Fibroblast of upper back skin (primary cell): ENCODE results near the gene HECTD2.
"Not testable (repeated sequence)": the region's sequence is repeated elsewhere in the genome, so short reads cannot be mapped to it uniquely, and the experiment has no call there.

Source experiments
- DNase-seq: peaks from one replicate; pipeline ENCODE4 v3.0.0-alpha.2; 2013

HECTD2 gene

DNA sequence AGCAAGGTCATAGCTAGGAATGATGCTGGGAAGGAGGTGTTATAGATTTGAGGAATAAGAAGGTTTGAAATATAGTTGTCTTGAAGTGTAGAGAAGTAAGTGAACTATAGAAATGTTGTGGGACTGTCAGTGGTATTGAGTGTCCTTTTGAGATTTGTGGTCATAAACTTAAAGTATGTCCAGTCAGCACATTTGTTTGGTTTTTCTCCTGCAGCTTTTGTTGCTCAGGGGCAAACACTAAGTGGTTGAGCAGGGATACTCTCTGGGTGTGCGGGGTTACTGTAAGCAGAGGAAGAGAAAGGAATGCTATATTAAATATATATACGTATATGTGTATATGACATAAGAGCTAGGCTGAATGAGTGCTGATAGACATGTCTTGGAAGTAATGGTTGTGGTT is 67.1 kb downstream of the HECTD2 start:
- no peak for DNase-seq

DNA sequence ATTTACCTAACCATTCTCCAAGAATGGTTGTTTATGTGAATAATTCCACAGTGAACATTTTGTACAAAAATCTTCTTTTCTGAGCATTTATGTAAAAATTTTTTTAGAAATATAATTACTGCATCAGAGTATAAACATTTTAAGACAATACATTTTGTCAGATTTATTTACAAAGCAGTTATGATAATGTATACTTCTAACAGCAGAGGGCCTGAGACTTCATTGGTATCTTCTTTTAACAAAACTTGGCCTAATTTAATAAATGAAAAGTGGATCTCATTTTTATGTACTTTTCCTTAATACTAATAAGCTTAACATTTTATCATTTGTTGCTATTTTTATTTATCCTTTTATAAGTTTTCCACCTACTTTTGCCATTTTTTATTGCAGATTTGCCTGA is 69.4 kb downstream of the HECTD2 start:
- DNase-seq = no peak

DNA sequence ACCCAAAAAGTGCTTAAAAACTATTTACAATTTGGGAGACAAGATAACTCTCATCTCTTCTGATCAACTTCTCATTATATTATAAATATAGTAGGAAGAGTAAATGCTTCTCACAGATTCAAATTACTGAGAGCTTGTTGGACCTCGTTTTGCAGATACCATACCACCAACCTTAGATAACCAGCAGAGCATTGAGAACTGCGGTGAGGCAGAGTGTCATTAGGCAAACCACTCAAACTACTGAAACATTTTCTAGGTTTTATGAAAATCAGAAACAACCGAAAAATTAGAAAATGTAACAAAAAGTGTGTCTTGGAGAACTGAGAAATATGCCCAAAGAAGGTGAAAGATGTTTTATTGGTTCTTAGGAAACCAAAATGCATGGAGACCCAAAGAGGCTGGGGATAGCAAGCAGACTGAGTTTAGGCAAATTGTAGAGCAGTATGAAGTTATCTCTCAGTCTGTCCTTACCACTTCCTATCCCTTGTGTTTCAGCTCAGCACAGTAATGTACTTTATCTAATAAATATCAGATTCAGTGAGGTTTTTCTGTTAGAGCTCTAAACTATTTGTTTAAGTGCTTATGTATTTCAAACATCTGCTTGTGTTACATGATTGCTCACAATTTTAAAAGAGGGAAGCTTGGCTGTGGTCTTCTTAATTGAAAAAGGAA is 77.9 kb downstream of the HECTD2 start:
- no peak for DNase-seq

DNA sequence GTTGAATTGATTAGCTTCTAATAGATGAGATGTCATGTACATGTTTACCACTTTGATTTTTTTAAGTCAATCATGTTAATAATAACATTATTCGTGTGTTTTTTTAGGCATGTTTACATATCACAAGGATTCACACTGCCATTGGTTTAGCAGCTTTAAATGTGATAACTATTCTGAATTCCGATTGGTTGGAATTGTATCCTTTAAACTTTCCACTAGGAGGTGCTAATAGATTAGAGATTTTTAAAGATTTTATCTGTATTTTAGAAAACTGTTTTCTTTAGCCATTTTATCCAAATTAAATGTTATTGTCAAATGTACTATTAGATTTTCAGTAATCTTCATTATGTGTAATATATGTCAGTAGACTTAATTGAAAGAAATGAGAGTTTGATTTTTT is 83.2 kb downstream of the HECTD2 start:
- DNase-seq = peak; percentile 55

DNA sequence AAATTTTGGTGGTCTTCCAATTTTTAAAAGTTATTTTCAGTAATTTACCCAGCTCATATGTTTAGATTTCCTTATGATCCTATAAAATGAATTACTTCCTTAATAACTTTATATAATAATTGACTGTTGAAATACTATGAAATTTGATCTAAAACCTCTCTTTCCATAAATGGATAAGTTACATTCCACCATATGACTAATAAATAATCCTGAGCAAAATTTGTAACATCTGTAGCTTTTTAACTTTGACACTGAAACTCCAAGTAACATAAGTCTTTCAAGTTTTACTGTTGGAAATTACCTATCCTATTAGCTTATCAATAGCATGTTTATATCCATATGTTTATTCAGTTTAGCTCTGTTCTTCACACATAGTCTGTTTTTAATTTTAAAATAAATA is 85.3 kb downstream of the HECTD2 start:
- DNase-seq = peak; percentile 44

DNA sequence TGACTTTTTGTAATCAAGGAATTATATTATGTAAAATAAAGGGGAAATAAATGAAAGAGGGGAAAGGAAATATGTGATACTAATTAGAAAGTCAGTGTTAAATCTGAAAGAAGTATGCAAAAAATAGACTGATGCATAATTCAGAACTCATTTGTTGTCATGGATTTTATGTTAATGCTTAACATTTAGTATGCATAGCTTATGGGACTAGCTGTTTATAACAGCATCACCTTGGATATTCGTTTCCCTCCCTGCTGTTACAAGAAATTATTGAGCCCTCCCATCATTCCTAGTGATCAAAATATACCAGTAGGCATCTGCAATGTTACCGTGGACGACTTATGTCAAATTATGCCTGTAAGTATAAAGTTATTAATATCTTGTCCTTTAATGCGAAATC is 85.9 kb downstream of the HECTD2 start:
- DNase-seq = no peak

DNA sequence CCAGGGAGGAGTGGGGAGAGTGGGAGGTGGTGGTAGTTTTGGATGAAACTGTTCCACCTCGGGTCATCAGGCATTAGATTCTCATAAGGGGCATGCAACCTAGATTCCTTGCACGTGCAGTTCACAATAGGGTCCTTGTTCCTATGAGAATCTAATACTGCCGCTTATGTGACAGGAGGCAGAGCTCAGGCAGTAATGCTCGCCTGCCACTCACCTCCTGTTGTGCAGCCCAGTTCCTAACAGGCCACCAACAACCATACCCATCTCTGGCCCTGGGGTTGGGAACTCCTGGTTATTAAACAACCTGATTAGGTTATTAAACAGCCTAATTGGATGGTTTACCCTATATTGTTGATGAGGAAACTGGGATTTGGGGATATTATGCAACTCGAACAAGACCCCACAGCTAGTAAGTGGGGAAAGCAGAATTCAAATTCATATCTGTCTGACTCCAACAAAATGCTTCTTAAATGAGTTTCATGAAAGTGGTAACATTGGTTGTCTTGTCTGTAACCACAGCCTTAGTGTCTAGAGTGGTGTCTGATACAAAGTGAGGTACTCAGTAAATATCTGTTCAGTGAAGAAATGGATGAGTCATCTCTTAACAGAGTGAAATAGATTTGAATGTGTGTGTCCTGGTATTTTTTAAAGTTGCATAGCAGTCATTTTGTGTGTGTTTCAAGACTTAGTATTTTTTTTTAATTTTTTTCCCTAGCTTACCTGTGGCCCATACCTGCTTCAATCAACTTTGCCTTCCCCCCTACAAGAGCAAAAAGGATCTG is 101.6 kb downstream of the HECTD2 start:
- peak; percentile 95 for DNase-seq

DNA sequence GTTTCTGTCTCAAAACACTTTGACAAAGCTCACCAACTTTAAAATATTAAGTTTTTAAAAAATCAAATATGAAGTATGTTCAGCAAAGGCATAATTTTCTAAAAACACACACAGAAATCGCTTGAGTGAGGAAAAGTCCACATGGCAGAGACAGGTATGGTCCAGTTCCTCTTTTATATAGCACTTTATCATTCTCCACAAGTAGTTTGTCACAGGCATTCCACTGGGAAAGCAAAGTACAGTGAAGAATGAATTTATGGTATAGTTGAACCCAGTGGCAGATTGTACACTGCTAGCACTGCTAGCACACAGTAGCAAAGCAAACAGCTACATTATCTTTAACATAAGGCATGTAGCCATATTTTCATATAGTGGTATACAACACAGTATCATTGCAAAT is 102.3 kb downstream of the HECTD2 start:
- DNase-seq = peak; percentile 11

DNA sequence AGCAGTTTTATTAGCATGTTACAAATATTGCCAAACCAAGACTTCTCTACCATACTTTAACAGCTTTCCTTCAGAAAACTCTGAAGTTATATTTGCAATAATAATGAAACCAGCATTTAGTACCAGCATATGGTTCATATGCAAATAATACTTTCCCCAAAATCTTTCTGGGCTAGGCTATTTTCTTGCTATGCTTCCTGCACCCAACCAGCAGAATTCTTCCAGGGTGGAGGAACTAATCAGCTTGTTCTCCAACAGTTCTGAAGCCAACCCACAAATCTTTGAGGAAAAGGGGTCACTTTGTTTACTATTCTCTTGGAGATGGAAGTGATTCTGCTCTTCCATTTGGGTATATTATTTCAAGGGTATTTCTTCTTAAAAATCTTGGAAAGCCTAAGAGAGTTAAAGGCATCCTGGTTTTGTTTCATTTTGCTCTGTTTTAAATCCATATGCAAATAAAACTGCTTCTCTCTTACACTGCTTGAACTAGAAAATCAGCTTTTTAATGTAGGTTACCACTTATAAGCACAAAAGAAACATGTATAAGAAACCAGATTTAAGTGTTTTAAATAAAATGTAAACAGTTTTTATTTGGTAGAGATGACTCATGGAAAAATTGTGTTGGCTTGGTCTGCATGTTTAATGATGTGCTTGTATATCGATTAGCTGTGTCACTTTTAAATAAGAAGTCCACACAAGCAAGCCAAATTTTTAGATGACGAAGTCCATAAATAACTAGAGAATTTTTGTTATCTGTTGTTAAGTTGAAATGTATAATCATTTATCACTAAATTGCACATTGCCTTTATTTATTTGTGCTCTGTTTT is 103.7 kb downstream of the HECTD2 start:
- peak; percentile 12 for DNase-seq

DNA sequence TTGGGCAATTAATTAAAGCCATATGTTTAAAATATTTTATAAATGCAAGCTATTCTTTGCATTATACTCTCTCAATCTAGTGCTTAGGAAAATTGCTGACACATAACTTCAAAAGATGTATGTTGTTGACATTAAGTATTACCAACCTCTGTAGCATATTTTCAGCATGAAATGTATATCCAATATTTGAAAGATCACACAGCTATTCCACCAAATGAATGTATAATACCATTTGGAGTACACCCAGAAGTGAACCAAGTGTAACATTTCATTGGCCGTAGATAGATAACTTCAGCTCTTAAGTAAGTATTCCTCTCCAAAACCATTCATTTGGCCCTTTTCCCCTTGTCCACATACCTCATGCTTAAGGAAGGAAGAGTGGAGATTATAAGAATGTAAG is 104.6 kb downstream of the HECTD2 start:
- DNase-seq = peak; percentile 97

DNA sequence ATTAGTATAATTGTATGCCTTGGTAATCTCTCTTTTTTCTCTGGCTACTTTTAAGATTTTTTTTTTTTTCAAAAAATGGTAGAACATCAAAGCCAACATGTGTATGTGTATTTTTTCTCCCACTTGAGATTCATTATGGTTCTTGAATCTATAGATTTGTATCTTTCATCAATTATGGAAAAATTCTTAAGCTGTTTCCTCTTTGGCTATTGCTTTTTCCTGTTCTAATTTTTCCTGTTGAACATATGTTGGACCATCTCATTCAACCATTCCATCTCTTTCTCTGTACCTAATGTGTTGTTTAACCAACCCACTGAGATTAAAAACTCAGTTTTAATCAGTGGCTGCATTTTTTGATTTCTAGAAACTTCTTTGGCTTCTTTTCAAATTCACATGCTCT is 107.2 kb downstream of the HECTD2 start:
- DNase-seq = no peak

DNA sequence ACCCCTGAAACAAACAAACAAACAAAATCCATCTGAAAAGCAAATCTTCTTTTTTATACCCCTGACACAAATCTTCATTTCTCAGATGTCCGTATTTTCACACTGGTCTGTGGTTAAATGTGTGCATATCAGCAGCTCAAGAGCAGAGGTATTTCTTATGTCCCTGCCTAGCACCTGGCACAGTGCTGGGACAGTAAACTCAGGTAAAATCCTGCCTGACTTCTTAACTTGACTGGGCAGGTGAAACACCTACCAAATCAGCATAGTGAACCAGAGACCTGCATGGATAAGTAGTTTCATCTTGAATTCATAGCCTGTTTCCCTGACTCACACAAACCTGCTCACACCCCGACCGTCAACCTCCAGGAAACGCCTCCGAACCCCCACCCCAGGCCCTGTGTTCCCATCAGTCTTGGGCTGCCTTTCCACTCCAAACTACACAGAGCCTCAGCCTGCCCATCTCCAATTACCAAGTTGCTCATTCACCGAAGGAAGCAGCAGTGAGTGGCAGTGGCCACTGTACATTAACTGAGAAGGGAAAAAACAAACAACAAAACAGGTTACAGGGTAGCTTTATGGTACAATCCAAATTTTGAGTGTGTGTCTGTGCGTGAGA is 109.9 kb downstream of the HECTD2 start:
- DNase-seq = no peak

DNA sequence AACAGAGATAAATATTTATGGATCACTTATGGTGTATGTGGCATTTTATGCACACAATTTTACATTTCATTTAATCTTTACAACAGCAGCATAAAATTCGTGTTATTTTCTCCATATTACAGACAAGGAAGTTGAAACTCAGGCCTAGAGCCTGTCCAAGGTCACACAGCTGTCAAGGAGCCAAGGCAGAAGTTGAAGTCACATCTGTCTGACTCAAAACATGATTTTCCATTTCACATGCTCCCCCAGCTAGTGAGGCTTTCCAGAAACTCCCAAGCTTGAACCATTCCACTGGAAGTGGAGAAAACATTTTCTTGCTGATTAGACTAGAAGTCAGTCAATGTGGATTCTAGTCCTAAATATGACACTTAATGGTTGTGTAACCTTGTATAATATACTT is 110.5 kb downstream of the HECTD2 start:
- DNase-seq = peak; percentile 10

DNA sequence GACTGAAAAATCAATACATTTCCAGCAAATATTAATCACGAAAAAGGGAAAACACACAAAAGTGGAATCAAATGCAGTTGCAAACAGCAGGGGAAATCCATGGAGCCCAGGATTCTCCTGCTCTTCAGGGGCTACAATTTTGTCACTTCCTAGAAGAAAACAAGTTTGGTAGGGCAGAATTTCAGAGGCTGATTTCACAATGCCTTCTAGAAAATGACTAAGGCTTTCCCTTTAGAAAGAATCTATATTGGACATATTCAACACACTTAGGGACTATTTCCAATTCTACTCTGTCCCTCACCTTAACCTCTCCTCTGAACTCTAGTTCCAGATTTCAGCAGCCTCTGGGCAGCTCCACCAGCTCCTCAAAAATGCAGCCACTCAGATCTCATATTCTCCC is 111.3 kb downstream of the HECTD2 start:
- no peak for DNase-seq

DNA sequence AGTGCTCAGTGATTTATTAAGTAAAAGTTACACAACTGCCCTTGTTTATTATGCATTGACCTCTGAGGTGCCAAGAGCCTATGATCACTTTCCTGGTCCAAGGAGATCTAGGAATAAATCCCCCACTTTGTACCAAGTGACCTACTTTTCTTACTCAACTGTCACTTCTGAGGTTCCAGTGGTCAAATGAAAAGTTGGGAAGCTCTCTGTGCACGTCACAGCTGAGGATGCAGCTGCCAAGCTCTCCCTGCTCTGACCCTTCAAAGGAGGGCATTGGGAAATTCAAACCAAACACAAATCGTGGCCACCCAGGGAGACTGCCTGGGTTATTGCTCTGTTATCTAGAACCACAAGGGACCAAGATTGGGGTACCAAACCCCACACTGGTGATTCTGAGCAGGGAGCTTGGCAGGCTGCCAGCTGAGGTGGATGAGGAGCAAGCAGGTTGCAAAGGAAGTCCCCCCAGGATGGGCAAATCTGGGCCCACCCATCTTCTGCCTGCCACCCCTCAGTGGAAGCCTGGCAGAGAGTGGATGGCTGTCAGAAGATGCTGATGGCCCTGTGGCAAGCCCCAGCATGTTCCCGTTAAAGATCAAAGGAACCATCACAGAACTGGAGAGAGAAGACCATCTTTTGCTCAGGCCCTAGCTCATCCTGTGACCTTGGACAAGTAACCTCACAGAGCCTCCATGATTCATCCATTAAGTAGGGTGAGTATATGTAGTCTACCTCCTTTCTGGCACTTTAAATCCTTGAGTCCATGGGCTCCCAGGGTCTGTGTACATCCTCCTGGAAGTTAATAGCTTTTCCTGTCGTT is 116.0 kb downstream of the HECTD2 start:
- DNase-seq = no peak

DNA sequence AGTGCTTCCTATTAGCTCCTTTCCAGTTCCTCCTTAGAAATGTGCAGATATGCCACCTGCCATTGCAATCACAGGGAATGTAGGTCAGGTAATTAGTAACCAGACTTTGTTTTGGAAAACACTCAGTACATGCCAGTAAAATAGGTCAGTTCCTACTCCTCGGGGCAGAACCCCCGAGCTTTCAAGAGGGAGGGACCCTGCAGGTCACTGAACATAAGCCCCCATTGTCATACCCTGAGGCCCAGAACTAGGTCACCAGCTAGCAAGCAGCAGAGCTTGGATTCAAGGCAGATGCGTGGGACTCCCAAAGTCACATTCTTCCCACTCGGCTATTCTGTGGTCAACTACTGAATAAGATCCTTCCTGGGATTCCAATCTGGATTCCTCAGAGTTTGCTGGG is 117.9 kb downstream of the HECTD2 start:
- DNase-seq = peak; percentile 26

DNA sequence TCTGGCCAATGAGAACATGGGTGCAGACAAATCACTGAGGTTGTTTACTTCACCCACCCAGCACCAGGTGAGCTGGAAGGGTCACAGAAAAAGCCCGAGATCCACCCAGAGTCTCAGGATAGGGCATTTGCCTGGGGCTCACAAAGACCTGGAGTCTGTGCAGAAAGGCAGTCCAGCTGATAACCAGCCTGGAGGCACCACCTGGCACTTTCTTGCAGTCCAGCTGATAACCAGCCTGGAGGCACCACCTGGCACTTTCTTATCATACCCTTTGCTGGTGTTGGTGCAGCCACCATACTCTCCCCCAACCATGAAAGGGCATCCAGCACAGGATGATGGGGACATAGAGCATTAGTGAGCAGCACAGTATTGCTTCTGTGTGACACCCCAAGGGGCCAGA is 118.6 kb downstream of the HECTD2 start:
- DNase-seq = no peak

DNA sequence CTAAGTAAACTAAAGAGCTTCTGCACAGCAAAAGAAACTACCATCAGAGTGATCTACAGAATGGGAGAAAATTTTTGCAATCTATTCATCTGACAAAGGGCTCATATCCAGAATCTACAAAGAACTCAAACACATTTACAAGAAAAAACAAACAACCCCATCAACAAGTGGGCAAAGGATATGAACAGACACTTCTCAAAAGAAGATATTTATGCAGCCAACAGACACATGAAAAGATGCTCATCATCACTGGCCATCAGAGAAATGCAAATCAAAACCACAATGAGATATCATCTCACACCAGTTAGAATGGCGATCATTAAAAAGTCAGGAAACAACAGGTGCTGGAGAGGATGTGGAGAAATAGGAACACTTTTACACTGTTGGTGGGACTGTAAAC is 124.6 kb downstream of the HECTD2 start:
- not testable (repeated sequence) for DNase-seq

DNA sequence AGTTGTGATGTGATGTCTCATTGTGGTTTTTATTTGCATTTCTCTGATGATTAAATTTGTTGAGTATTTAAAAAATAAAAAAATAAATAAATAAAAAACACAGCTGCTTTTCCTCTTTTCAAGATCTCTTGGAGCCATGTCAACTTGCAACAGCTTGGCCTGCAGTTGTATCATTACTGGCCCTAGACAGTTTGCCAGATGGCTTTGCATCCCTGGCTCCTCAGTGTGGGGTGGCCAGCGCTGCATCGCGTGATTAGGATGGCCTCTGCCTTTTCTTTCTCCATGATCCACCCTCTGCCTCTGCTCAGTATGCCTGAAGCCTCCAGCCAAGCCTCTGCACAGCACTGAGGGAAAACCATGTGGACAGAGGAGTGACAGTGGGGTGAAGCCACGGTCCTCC is 126.0 kb downstream of the HECTD2 start:
- peak; percentile 65 for DNase-seq

DNA sequence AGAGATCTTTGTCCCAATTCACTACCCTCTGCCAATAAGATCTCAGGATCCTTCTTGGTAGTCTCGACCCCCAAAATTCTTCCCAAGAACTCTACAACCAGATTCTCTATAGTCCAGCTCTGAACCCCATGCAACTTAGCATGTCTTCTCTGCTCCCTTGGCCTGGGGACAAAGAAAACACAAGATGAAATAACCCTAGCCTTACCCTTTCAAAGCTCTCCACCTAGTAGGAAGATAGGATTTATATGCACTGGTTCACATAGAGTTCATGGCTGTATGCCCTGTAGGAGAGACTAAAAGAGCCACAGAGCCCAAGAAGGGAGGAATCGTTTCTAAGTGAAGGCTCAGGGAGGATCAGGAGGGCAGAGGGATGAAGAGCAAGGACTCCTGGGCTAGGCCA is 126.6 kb downstream of the HECTD2 start:
- peak; percentile 33 for DNase-seq

DNA sequence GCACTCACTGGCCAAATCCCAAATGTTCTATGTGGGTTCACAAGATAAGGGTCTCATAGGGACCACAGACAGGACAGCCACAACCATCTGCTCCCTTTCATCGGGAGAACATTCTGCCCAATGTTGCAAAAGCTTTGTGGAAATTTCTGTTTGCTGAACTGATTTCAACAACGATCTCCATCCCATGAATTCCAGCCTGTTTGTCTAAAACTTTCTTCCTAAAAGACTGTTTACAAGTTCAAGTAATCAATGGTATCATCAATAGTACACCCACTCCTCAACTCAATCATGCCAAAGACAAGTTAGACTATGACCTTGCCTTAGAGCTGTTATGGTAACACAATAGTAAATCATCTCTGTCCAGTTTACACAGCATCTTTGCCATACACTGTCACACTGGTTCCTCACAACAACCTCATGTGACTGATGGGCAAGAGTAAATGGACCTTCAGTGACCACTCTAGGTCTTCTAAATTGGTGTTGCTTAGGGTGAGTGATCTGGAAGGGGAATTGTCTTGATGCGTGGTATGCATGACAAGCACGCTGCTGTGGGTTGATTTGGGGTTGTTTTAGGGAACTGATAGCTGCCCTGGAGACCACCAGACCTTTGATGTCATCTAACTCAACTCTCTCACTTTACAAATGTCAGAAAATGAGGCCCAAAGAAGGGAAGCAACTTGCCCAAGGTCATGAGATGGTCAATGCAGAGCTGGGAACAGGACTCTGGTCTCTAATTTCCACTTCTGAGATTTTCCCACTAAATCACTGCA is 127.7 kb downstream of the HECTD2 start:
- DNase-seq = no peak

DNA sequence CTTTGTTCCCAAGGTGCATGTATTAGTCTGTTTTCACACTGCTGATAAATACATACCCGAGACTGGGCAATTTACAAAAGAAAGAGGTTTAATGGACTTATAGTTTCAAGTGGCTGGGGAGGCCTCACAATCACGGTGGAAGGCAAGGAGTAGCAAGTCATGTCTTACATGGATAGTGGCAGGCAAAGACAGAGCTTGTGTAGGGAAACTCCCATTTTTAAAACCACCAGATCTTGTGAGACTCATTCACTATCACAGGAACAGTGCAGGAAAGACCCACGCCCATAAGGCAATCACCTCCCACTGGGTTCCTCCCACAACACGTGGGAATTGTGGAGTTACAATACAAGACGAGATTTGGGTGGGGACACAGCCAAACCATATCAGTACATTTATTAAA is 129.8 kb downstream of the HECTD2 start:
- DNase-seq = no peak
